NCI-H2227 treated with DMSO at 0.1 percent for 48 hours (cell line): ENCODE data around the gene GADD45B.
"Not testable (repeated sequence)": the region's sequence is repeated elsewhere in the genome, so short reads cannot be mapped to it uniquely, and the experiment has no call there.

Source experiments
- DNase-seq: peaks from one replicate; lab custom pipeline; 2025; lab: John Stamatoyannopoulos, UW

GADD45B gene

DNA sequence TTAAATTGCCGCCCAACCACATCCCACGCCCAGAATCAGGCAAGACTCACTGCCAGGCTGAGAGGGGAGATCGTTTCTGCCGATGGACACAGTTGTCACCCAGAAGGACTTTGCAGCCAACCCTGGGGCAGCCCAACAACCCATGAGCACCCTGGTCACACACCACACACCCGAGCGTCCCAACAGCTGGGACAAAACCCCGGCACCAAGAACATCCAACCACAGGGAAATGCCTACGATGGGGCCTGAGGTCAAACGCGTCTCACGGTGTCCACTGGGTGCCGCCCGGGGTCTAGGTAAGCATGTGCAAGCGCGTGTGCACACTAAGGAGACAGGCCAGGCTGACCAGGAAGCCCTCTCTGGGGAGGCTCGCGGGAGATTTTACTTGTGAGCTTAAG, 32.1 kb upstream of the GADD45B start:
- no peak for DNase-seq

DNA sequence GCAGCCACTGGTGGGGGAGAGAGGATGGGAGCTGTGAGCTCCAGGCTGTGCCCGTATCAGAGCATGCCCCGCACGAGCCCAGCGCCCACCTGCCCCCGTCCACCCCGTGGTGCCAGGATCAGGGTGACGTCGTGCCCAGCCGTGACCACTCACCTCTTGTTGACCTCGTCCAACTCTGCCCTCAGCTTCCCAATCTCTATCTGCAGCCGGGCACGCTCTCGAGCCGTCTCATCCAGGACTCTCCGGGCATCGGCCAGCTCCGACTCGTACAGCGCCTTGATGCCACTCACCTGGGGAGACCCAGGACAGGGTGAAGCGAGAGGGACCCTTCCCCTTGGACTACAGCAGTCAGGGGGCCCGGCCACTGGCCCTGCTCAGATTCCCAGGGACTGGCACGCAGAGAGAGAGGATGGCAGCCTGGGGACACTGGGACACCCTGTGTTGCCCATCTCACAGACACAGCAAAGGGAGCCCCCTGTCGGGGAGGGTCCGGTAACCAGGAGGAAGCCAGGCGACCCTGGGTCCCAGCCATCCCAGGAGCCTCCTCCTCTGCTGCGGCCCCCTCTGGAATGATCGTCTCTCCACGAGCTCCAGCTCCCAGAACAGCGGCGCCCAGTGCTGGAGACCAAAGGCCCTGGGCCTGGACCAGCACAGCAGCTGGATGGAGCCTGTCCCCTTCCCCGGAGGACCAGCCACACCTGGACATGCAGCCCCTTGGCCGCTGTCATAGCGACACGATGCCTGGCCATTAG, 31.5 kb upstream of the GADD45B start:
- DNase-seq, result no peak

DNA sequence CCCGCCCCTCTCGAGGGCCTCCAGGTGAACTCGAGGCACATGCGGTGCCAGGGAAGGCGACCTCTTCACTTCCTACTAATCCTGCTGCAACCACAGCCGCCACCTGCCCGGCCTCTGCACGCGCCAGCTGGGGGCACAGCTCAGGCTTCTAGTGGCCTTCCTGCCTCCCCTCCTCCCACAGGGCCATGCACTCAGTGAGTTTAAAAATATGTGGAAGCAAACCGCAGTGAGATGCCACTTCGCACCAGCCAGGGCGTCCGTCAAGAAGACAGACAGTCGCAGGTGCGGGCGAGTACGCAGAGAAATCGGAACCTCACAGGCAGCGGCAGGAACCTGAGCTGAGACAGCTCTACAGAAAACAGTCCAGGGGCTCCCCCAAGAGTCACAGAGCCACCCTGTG, 29.5 kb upstream of the GADD45B start:
- DNase-seq, result no peak

GRCh38 chr19:2449019-2449418, 26.9 kb upstream of the GADD45B start:
- no peak for DNase-seq

DNA sequence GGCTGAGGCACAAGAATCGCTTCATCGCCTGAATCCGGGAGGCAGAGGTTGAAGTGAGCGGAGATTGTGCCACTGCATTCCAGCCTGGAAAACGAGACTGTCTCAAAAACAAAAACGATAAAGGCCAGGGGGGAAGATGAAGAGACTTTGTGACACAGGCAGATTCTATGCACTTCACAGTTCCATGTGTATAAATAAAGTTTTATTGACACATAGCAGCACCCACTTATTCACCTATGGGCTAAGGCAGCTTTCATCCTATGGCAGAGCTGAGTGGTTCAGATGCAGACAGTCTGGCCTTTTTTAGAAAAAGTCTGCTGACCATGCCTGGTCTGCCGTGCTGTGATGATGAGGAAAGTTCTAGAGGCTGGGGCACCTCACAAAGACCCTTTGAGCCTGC, 24.8 kb upstream of the GADD45B start:
- DNase-seq, result no peak

- no peak for DNase-seq
Observed at GRCh38 chr19:2451741-2452140, 24.2 kb upstream of the GADD45B start.

GRCh38 chr19:2453431-2454025, 22.4 kb upstream of the GADD45B start:
- DNase-seq, result no peak

GRCh38 chr19:2454199-2454961, 21.5 kb upstream of the GADD45B start:
- no peak for DNase-seq

- no peak for DNase-seq
Observed at GRCh38 chr19:2454962-2455850, 20.7 kb upstream of the GADD45B start.

DNA sequence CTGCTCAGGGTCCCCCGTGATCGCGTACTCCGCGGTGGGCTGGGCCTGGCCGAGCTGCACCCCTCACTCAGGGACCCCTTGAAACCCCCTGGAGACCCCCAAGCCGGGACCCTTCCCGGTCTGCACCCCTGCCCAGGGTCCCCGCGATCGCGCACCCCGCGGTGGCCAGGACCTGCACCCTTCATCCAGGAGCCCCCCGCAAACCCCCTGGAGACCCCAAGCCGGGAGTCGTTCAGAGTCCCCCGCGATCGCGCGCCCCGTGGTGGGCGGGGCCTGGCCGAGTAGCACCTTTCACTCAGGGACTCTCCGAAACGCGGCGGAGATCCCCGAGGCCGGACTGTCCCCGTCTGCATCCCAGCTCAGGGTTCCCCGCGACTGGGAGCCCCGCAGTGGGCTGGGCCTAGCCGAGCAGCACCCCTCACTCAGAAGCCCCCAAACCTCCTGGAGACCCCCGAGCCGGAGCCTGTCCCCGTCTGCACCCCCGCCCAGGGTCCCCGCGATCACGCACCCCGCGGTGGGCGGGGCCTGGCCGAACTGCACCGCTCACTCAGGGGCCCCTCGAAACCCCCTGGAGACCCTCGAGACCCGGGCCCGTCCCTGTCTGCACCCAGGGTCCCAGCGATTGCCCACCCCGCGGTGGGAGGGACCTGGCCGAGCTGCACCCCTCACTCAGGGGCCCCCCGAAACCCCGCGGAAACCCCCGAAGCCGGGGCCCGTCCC, 19.9 kb upstream of the GADD45B start:
- no peak for DNase-seq

DNA sequence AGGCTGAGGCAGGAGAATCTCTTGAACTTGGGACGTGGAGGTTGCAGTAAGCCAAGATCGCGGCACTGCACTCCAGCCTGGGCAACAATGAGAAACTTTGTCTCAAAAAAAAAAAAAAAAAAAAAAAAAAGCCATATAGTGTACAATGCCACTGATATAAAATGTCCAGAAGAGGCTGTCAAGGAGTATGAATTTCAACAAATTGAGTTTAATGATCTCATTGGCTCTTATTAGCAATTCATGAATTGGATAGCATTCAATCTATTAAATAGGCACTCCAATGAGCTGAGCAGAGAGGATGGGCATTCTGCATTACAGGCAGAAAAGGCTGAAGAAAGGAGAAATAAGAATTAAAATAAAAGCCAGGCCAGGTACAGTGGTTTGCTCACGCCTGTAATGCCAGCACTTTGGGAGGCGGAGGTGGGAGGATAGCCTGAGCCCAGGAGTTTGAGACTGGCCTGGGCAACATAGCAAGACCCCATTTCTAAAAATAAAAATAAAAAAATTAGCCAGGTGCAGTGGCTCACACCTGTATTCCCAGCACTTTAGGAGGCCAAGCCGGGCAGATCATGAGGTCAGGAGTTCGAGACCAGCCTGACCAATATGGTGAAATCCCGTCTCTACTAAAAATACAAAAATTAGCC, 18.4 kb upstream of the GADD45B start:
- DNase-seq, result no peak

DNA sequence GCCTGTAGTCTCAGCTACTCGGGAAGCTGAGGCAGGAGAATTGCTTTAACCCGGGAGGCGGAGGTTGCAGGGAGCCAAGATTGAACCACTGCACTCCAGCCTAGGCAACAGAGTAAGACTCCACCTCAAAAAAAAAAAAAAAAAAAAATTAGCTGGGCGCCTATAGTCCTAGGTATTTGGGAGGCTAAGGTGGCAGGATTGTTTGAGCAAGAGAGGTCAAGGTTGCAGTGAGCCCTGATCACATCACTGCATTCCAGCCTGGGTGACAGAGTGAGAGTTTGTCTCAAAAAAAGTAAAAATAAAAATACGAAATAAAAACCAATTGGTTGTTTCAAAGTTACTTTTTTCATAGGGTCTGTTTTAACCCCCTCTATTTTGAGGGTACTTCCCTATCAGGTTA, 17.9 kb upstream of the GADD45B start:
- no peak for DNase-seq

- not testable (repeated sequence) for DNase-seq
Observed at GRCh38 chr19:2458776-2459175, 17.2 kb upstream of the GADD45B start.

- DNase-seq, result no peak
Observed at GRCh38 chr19:2460245-2460644, 15.7 kb upstream of the GADD45B start.

GRCh38 chr19:2461751-2462634, 13.9 kb upstream of the GADD45B start:
- peak; percentile 35 for DNase-seq

DNA sequence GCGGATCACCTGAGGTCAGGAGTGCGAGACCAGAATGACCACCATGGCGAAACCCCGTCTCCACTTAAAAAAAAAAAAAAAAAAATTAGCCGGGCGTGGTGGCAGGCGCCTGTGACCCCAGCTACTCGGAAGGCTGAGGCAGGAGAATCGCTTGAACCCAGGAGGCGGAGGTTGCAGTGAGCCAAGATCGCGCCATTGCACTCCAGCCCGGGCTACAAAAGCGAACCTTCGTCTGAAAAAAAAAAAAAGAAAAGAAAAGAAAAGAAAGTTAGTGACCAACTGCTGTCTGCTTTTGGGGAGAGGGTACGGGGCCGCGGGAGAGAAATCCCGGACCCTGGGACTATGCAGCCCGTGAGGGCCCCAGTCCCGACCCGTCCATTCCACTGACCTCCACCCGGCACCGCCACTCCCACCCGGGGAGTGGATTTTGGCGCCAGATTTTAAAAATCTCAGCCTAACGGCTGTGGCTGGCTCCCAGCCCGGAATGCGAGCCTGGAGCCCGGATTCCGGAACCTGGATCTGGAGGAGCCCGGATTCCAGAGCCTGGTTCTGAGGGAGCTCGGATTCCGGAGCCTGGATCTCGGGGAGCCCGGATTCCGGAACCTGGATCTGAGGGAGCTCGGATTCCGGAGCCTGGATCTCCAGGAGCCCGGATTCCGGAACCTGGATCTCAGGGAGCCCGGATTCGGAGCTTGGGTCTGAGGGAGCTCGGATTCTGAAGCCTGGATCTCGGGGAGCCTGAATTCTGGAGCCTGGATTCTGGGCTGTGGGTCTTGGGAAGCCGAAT, 13.1 kb upstream of the GADD45B start:
- DNase-seq, result peak; percentile 38

- not testable (repeated sequence) for DNase-seq
Observed at GRCh38 chr19:2463694-2464093, 12.2 kb upstream of the GADD45B start.

GRCh38 chr19:2464389-2464788, 11.5 kb upstream of the GADD45B start:
- no peak for DNase-seq

DNA sequence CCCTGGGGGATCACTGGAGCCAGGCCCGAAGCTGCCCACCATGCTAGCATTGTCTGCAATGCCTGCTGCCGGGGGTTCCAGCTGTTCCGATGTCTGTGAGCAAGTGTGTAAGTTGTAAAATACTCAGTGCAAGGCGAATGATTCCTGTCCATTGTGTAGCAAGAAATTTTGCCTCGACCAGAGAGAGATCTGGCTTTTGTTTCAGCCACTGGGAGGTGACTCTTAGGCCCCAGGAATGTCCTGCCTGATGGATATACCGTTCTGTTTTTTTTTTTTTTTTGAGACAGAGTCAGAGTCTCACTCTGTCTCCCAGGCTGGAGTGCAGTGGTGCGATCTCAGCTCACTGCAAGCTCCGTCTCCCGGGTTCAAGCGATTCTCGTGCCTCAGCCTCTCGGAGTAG, 7.3 kb upstream of the GADD45B start:
- no peak for DNase-seq
